T-helper 1 cell treated with Interleukin-12 subunit alpha and Interleukin-12 subunit beta and Interleukin-4 antibody, amounts not matched to agents 30 μg/mL and 1 μg/mL, for 36 hours (primary cell): ENCODE data around the gene RARA.
"Not testable (repeated sequence)": the region's sequence is repeated elsewhere in the genome, so short reads cannot be mapped to it uniquely, and the experiment has no call there.

Experiments used
- H3K27ac Mint-ChIP-seq: one replicate; pipeline ENCODE4 v1.8.0; 2021; ENCODE audit warnings: mild to moderate bottlenecking, mixed read lengths
- H3K27me3 Mint-ChIP-seq: one replicate; pipeline ENCODE4 v1.8.0; 2021; ENCODE audit warnings: low read depth, mixed read lengths
- H3K36me3 Mint-ChIP-seq: one replicate; pipeline ENCODE4 v1.8.0; 2021; ENCODE audit warnings: low read depth, mixed read lengths
- H3K4me1 Mint-ChIP-seq: one replicate; pipeline ENCODE4 v1.8.0; 2021; ENCODE audit warnings: low read depth, mixed read lengths
- H3K4me3 Mint-ChIP-seq: one replicate; pipeline ENCODE4 v1.8.0; 2021; ENCODE audit warnings: mild to moderate bottlenecking, moderate library complexity, mixed read lengths
- H3K9me3 Mint-ChIP-seq: one replicate; pipeline ENCODE4 v1.8.0; 2021; ENCODE audit warnings: mixed read lengths

RARA gene

GRCh38 chr17:40369923-40370322 lies 60.9 kb downstream of the RARA start:
- H3K4me3 Mint-ChIP-seq: no peak overlapping the region
- no peak overlapping the region for H3K27ac Mint-ChIP-seq
- H3K4me1 Mint-ChIP-seq: peaks cover 8% of the 10 kb centered on the region
- H3K36me3 Mint-ChIP-seq: no peaks in the 10 kb centered on the region
- H3K27me3 Mint-ChIP-seq: no peaks in the 10 kb centered on the region
- H3K9me3 Mint-ChIP-seq: no peaks in the 10 kb centered on the region

DNA sequence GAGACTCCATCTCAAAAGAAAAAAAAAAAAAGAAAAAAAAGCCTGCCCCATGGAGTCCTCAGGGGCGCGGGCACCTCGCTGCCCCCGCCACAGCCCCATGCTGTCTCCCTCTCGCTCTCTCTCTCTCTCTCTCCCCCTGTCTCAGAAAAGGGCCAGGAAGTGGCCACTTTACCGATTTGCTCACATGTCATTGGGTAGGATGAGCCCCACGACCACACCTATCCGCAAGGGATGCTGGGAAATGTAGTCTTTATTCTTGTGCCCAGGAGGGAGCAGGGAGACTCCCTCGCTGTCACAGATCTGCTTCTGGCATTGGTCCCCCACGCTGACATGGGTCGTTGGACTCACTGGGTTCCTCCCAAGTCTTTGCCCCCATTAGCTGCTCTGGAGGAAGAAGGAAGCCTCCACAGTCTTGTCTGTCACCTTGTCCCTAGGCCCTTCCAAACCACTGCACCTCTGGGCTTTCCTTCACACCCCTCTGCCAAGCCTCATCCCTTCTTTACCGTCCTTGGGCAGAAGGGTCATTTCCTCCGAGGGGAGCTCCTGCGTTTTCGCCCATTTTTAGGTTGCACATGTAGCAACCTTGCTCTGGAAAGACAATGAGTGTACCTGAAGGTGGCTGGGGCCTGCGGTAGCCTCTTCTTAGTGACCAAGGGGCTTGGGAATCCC lies 62.4 kb downstream of the RARA start:
- H3K27me3 Mint-ChIP-seq: peaks cover 1% of the 10 kb centered on the region
- H3K27ac Mint-ChIP-seq: peak overlapping the region; percentile 54
- peaks cover 8% of the 10 kb centered on the region for H3K4me1 Mint-ChIP-seq
- no peak overlapping the region for H3K4me3 Mint-ChIP-seq
- no peaks in the 10 kb centered on the region for H3K9me3 Mint-ChIP-seq
- H3K36me3 Mint-ChIP-seq: no peaks in the 10 kb centered on the region

DNA sequence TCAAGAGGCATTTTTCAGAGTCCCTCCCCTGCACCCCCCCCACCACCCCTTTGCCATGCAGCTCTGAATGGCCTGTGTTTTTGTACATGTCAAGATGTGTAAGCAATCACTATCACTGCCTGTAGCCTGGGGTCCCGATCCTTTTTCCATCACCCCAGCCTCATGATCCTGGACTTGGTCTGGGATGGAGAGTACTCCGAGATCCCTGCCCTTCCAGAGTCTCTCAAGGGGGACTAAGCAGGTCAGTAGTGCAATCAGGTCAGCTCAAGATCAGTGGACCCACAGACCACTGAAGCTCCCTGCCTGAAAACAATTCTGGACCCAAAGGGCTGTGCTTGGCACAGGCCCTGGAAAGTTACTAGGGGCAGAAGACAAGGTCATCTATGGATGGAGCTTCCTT lies 63.1 kb downstream of the RARA start:
- Mint-ChIP-seq H3K36me3 (no peaks in the 10 kb centered on the region), H3K4me3 (no peak overlapping the region), H3K27ac (no peak overlapping the region), H3K4me1 (peaks cover 10% of the 10 kb centered on the region), H3K9me3 (no peaks in the 10 kb centered on the region), H3K27me3 (peaks cover 7% of the 10 kb centered on the region)

DNA sequence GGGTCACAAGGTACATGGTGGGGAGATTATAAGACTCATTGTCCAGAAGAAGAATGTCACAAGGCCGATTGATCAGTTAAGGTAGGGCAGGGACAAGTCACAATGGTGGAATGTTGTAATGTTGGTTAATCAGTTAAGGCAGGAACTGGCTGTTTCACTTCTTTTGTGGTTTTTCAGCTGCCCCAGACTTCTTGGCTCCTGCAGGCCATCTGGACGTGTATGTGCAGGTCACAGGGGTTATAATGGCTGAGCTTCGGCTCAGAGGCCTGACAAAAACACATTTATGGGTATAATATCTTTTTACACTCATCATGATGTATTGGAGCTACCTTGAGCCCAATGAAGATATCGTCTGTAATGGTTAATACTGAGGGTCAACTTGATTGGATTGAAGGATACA lies 63.7 kb downstream of the RARA start:
- H3K4me3 Mint-ChIP-seq, H3K36me3 Mint-ChIP-seq, H3K27me3 Mint-ChIP-seq, H3K27ac Mint-ChIP-seq, H3K9me3 Mint-ChIP-seq: not testable (repeated sequence)
- peaks cover 10% of the 10 kb centered on the region for H3K4me1 Mint-ChIP-seq

- peaks cover 9% of the 10 kb centered on the region for H3K27me3 Mint-ChIP-seq
- H3K27ac Mint-ChIP-seq: no peak overlapping the region
- no peaks in the 10 kb centered on the region for H3K36me3 Mint-ChIP-seq
- H3K4me1 Mint-ChIP-seq: peaks cover 10% of the 10 kb centered on the region
- H3K9me3 Mint-ChIP-seq: no peaks in the 10 kb centered on the region
- H3K4me3 Mint-ChIP-seq: no peak overlapping the region
Observed at GRCh38 chr17:40373324-40373723, 64.3 kb downstream of the RARA start.

GRCh38 chr17:40373999-40374398 lies 65.0 kb downstream of the RARA start:
- Mint-ChIP-seq H3K4me1 (peaks cover 10% of the 10 kb centered on the region), H3K4me3 (no peak overlapping the region), H3K36me3 (no peaks in the 10 kb centered on the region), H3K27ac (no peak overlapping the region), H3K9me3 (no peaks in the 10 kb centered on the region), H3K27me3 (peaks cover 9% of the 10 kb centered on the region)

GRCh38 chr17:40374821-40375498 lies 66.0 kb downstream of the RARA start:
- H3K27me3 Mint-ChIP-seq: peaks cover 9% of the 10 kb centered on the region
- H3K4me3 Mint-ChIP-seq: no peak overlapping the region
- H3K9me3 Mint-ChIP-seq: no peaks in the 10 kb centered on the region
- H3K27ac Mint-ChIP-seq: no peak overlapping the region
- H3K4me1 Mint-ChIP-seq: peaks cover 10% of the 10 kb centered on the region
- H3K36me3 Mint-ChIP-seq: no peaks in the 10 kb centered on the region

DNA sequence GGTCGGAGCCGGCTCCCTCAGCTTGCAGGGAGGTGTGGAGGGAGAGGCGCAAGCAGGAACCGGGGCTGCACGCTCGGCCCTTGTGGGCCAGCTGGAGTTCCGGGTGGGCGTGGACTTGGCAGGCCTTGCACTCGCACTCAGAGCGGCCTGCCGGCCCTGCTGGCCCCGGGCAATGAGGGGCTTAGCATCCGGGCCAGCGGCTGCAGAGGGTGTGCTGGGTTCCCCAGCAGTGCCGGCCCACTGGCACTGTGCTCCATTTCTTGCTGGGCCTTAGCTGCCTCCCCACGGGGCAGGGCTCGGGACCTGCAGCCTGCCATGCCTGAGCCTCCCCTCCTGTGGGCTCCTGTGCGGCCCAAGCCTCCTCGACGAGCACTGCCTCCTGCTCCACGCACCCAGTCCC lies 66.8 kb downstream of the RARA start:
- not testable (repeated sequence) for H3K27ac Mint-ChIP-seq, H3K27me3 Mint-ChIP-seq, H3K36me3 Mint-ChIP-seq, H3K9me3 Mint-ChIP-seq, H3K4me3 Mint-ChIP-seq
- H3K4me1 Mint-ChIP-seq: peaks cover 10% of the 10 kb centered on the region

DNA sequence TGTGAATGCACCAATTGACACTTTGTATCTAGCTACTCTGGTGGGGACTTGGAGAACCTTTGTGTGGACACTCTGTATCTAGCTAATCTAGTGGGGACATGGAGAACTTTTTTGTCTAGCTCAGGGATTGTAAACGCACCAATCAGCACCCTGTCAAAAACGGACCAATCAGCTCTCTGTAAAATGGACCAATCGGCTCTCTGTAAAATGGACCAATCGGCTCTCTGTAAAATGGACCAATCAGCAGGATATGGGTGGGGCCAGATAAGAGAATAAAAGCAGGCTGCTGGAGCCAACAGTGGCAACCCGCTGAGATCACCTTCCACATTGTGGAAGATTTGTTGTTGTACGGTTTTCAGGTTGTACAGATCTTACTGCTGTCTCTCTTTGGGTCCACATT lies 67.6 kb downstream of the RARA start:
- not testable (repeated sequence) for H3K4me3 Mint-ChIP-seq, H3K27ac Mint-ChIP-seq, H3K27me3 Mint-ChIP-seq, H3K36me3 Mint-ChIP-seq, H3K4me1 Mint-ChIP-seq, H3K9me3 Mint-ChIP-seq

DNA sequence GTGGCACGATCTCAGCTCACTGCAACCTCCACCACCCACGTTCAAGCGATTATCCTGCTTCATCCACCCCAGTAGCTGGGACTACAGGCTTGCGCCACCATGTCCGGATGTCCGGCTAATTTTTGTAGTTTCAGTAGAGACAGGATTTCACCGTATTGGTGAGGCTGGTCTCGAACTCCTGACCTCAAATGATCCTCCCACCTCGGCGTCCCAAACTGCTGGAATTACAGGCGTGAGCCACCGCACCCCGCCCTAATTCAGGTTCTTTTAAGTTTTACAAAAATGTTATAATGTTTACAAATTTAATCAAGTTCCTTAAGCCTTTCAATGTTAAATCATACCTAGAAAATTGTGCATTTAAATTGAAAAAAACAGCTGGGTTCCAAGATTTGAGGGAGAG lies 68.9 kb downstream of the RARA start:
- Mint-ChIP-seq H3K36me3 (no peaks in the 10 kb centered on the region), H3K9me3 (no peaks in the 10 kb centered on the region), H3K4me1 (peaks cover 2% of the 10 kb centered on the region), H3K4me3 (no peak overlapping the region), H3K27ac (no peak overlapping the region), H3K27me3 (peaks cover 9% of the 10 kb centered on the region)

DNA sequence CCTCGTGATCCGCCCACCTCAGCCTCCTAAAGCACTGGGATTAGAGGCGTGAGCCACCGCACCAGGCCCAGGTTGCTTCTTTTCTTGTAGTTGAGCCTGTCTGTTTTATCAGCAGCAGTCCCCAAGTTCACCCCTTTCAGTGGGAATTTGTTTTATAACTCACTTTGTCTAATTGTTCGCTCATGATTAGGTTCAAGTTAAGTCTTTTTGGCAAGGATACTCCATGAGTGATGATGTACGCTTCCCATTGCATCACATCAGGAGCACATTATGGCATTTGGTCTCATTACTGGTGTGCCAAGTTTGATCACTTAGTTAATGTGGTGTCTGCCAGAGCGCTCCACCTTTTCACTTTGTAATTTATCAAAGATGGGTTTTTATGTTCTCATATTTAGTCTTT lies 70.0 kb downstream of the RARA start:
- H3K36me3 Mint-ChIP-seq: no peaks in the 10 kb centered on the region
- peaks cover 2% of the 10 kb centered on the region for H3K4me1 Mint-ChIP-seq

DNA sequence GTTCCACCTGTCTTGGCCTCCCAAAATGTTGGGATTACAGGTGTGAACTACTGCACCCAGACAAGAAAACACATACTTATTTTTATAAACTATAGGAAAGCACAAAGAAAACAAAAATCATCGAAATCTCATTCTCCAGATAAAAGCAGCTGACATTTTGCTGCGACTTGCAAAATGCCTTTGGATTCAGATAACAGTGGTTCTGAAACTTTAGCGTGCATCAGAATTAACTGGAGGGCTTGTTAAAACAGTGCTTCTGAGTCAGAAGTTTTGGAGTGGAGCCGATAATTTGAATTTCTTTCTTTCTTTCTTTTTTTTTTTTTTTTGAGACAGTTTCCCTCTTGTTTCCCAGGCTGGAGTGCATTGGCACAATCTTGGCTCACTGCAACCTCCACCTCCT lies 73.3 kb downstream of the RARA start:
- H3K4me1 Mint-ChIP-seq: no peaks in the 10 kb centered on the region
- no peaks in the 10 kb centered on the region for H3K27me3 Mint-ChIP-seq
- no peaks in the 10 kb centered on the region for H3K9me3 Mint-ChIP-seq
- no peaks in the 10 kb centered on the region for H3K36me3 Mint-ChIP-seq
- no peak overlapping the region for H3K27ac Mint-ChIP-seq
- no peak overlapping the region for H3K4me3 Mint-ChIP-seq

More for the DNA sequence above, 70.0 kb downstream of the RARA start:
- Mint-ChIP-seq H3K27ac (no peak overlapping the region), H3K9me3 (no peaks in the 10 kb centered on the region), H3K4me3 (no peak overlapping the region), H3K27me3 (peaks cover 9% of the 10 kb centered on the region)

GRCh38 chr17:40386555-40386954 lies 77.6 kb downstream of the RARA start:
- H3K27me3 Mint-ChIP-seq, H3K9me3 Mint-ChIP-seq, H3K4me1 Mint-ChIP-seq, H3K4me3 Mint-ChIP-seq, H3K27ac Mint-ChIP-seq: not testable (repeated sequence)
- peaks cover 12% of the 10 kb centered on the region for H3K36me3 Mint-ChIP-seq

DNA sequence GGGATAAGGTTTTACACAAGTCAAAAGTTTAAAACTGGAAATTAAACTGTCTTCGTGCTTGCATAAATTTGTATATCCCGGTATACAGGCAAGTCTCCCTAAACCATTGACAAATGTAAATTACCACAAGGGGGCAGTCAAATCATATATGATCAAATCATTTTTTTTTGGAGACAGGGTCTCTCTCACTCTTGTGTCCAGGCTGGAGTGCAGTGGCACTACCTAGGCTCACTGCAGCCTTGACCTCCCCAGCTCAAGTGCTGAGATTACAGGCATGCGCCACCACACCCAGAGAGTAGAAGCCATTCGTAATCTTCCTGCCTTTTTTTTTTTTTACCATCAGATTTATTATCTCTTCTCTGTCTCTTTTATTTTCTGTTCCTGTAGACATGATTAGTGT lies 90.2 kb downstream of the RARA start:
- Mint-ChIP-seq H3K9me3 (no peaks in the 10 kb centered on the region), H3K36me3 (peaks cover 53% of the 10 kb centered on the region), H3K4me3 (no peak overlapping the region), H3K4me1 (peaks cover 25% of the 10 kb centered on the region), H3K27ac (peak overlapping the region; percentile 70), H3K27me3 (no peaks in the 10 kb centered on the region)

- Mint-ChIP-seq H3K27ac (peak overlapping the region; percentile 68), H3K9me3 (no peaks in the 10 kb centered on the region), H3K4me3 (peak overlapping the region; percentile 14), H3K4me1 (peaks cover 27% of the 10 kb centered on the region), H3K36me3 (peaks cover 59% of the 10 kb centered on the region), H3K27me3 (no peaks in the 10 kb centered on the region)
Observed at GRCh38 chr17:40402668-40403067, 93.7 kb downstream of the RARA start.
